Activated CD8-positive, alpha-beta memory T cell treated with anti-CD3 and anti-CD28 coated beads, Interleukin-2, amount 50 U/mL, for 1 hour (primary cell): ENCODE results near the gene KLF13.
"Not testable (repeated sequence)": the region's sequence is repeated elsewhere in the genome, so short reads cannot be mapped to it uniquely, and the experiment has no call there.

Experiments used
- DNase-seq: peaks from one replicate; pipeline ENCODE4 v3.0.0-alpha.2; 2020; ENCODE audit errors: extremely low read depth

The KLF13 gene

GRCh38 chr15:31345606-31346366, 19.2 kb downstream of the KLF13 start:
- DNase-seq: no peak

DNA sequence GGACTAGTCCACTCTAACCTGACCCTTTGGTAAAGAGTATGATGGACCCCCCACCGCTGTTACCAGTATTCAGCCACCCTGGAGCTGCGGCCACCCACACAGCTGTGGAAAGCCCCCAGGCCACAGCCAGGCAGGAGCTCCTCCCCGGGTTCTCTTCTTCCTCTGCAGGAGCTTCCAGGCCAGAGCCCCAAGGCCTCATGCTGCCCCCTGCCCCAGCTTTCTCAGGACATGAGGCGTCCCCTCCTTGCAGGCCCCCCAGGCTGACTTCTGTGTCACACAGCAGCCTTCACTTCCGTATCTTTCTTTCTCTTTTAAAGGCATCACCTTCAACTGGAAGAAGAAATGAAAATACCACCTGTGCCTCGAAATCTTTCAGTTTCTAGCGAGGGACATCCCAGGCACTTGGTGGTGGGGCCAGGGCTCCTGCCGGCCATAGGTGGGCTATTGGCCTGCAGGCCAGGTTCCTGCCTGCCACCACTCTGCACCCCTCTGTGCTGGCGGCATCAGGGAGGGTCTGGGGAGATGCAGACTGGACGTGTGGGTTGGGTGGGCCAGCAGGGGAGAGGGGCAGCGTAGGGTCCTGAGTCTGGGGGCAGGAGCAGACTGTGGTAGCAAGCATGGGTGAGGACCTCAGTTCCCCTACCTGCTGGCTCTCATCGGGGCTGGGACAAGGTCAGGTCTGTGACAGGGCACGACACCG, 19.9 kb downstream of the KLF13 start:
- no peak for DNase-seq

GRCh38 chr15:31347067-31347975, 20.7 kb downstream of the KLF13 start:
- DNase-seq: peak; percentile 70

GRCh38 chr15:31347981-31348803, 21.6 kb downstream of the KLF13 start:
- DNase-seq: no peak

GRCh38 chr15:31349233-31350141, 22.9 kb downstream of the KLF13 start:
- DNase-seq: no peak

DNA sequence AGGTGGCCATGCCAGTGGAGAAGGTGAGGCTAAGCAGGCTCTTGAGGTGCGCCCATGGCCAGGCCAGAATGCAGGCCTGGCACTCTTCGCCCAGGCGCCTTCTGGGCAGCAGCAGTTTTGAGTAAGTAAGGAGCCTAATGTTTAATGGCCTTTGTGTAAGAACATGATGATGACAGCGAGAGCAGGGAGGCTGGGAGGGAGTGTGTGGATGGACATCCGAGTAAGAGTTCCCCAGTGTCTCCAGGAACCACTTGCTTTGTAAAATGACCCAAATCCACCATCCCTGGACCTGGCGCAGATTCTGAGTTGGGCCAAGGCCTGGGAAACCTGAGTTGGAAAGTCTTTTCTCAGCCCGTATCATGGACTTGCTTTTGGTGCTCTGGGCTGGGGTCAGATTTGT, 24.1 kb downstream of the KLF13 start:
- DNase-seq: no peak

- no peak for DNase-seq
These were observed 25.7 kb downstream of the KLF13 start for GRCh38 chr15:31352339-31352751.

GRCh38 chr15:31352911-31353811, 26.5 kb downstream of the KLF13 start:
- no peak for DNase-seq

- DNase-seq: no peak
These were observed 27.3 kb downstream of the KLF13 start for GRCh38 chr15:31353931-31354330.

GRCh38 chr15:31356097-31356496, 29.5 kb downstream of the KLF13 start:
- DNase-seq: not testable (repeated sequence)

GRCh38 chr15:31357148-31357547, 30.5 kb downstream of the KLF13 start:
- no peak for DNase-seq

DNA sequence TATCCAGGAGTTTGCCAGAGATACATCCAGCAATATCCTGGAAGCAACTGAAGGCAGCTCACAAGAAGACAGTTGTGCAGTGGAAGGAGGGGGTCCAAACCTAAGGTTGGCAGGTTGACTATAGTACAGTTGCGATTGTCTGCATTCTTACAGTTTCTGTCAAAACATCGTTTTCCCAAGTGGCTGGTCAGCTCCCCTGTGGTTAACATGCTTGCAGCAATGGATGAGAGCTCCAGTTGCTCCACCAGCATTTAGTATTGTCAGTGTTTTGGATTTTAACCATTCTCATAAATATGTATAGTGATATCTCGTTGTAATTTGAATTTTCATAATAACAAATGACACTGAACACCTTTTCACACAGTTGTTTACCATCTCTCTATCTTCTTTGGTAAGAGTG, 31.5 kb downstream of the KLF13 start:
- DNase-seq: no peak

DNA sequence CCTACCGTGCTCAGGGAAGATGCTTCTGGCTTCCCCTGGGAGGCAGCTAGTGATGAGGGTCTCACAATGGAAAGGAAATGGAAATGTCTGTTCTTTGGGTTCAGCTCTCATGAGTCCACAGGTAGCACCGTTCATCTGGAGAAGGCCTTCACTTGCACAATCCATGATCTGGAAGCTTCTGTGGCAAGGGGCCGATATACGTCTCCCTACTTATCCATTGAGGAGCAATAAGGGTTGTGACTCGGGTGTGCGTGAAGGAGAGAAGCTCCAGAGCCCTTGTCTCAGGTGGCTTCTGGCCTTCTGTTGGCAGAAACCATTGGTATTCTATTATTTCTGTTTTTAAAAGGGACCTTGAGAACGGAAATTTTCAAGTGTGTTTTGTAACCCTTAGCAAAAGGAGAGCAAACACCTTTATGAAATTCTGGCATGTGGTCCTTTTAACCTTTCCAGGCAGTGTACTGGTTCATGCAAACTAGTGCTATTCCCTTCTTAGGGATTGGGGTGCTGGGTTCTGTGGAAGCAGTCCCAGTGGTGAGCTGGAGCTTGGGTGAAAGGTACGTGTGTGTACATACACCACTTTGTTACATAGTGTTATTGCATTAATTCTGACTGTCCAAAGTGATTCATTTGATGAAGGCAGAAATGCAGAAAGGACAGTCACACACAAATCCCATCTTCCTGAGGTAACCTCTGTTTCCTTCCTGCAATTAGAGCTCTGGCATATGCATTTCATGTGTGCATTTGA, 32.5 kb downstream of the KLF13 start:
- no peak for DNase-seq

DNA sequence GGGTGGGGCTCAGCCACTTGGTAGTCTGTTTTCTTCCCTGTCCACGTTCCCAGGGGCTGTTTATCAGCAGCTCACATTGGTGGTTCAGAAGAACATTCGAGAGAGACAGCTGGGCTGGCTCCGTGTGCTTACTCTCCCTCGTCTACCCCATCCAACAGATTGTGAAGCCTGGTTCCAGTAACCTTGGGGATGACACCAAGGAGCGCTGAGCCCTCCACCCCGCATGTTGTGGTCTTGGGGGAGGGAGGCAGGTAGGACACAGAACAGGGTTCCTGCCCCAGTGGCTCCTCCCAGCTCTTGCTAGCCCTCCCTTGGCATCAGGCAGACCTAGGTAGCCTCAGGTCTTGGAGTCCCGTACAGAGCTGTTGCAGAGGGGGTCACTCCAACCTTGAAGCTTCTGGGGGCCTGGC, 33.1 kb downstream of the KLF13 start:
- DNase-seq: no peak

GRCh38 chr15:31360158-31360561, 33.5 kb downstream of the KLF13 start:
- DNase-seq: no peak

- peak; percentile 57 for DNase-seq
These were observed 34.5 kb downstream of the KLF13 start for GRCh38 chr15:31360843-31361763.

DNA sequence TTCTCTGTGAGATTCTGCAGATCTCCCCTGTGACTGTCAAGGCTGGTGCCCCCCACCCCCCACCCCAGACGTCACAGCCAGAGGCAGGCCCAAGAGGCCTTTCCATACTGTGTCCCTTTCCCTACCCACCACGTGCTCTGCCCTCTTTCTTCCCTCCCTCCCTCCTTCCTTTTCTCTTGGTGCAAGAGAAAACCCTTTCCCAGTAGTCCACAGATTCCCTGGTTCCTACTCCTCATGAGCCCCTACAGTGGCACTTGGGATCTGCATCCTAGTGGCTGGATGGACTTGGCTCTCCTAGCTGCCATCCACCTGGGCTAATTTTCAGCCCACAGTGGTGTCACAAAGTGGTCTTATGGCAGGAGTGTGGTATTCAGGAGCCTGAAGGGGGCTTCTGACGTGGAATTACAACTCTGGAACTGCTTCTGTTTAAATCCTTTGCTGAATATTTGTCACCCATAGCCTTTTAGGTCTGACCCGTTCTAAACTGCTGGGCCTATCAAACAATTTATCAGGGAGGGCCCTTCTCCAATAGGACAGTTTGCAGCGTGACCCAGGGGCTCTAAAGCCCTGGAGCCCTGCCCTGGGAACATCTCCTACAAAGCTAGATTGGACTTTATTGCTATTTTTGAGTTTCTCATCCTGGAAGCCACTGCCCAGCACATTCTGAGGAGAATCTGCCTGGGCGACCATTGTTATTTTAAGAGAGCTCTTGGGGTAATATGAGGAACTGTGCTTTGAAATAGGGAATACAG, 35.3 kb downstream of the KLF13 start:
- DNase-seq: no peak
